MM.1S (cell line): ENCODE results near the gene DNMT3B.

ENCODE experiments used
- DNase-seq: peaks from one replicate; pipeline ENCODE4 v3.0.0-alpha.2; 2015
- H2AFZ ChIP-seq: fragments of 300-600 bp; sonication (generic); 2 replicates; pipeline ENCODE4 v1.6.0; 2016; ENCODE audit warnings: antibody characterized with exemption, low read length
- H3F3A ChIP-seq: fragments of 300-600 bp; sonication (generic); 2 replicates; pipeline ENCODE4 v1.6.1; 2016; ENCODE audit warnings: mild to moderate bottlenecking, antibody characterized with exemption, low read length, moderate library complexity, mixed read lengths; ENCODE audit not compliant: insufficient read depth
- H3K27ac ChIP-seq: fragments of 300-600 bp; sonication (generic); 2 replicates; pipeline ENCODE4 v1.5.1; 2016; ENCODE audit warnings: mild to moderate bottlenecking, low read length
- H3K27me3 ChIP-seq: fragments of 300-600 bp; sonication (generic); replicated peaks from 2 replicates; pipeline ENCODE4 v1.6.0; 2016; ENCODE audit warnings: low read length; ENCODE audit not compliant: insufficient read depth
- H3K36me3 ChIP-seq: fragments of 300-600 bp; sonication (generic); replicated peaks from 2 replicates; pipeline ENCODE4 v1.6.1; 2016; ENCODE audit warnings: mild to moderate bottlenecking, low read length, mixed read lengths; ENCODE audit not compliant: insufficient read depth
- H3K4me1 ChIP-seq: fragments of 300-600 bp; sonication (generic); 2 replicates; pipeline ENCODE4 v1.6.1; 2016; ENCODE audit warnings: low read length, mixed read lengths
- H3K4me2 ChIP-seq: fragments of 300-600 bp; sonication (generic); 2 replicates; pipeline ENCODE4 v1.6.0; 2016; ENCODE audit warnings: low read depth, low read length
- H3K4me3 ChIP-seq: fragments of 300-600 bp; sonication (generic); 2 replicates; pipeline ENCODE4 v1.5.1; 2016; ENCODE audit warnings: low read length, mixed read lengths
- H3K79me2 ChIP-seq: fragments of 300-600 bp; sonication (generic); 2 replicates; pipeline ENCODE4 v1.6.1; 2016; ENCODE audit warnings: mixed run types, low read length, mixed read lengths
- H3K9ac ChIP-seq: fragments of 300-600 bp; sonication (generic); 2 replicates; pipeline ENCODE4 v1.6.1; 2016; ENCODE audit warnings: low read length, mixed read lengths
- H3K9me2 ChIP-seq: fragments of 300-600 bp; sonication (generic); replicated peaks from 2 replicates; pipeline ENCODE4 v1.6.1; 2016; ENCODE audit warnings: mild to moderate bottlenecking, low read length, mixed read lengths; ENCODE audit not compliant: insufficient read depth
- H3K9me3 ChIP-seq: fragments of 300-600 bp; sonication (generic); replicated peaks from 2 replicates; pipeline ENCODE4 v1.6.1; 2016; ENCODE audit warnings: mild to moderate bottlenecking, low read length, mixed read lengths; ENCODE audit not compliant: insufficient read depth
- H4K20me1 ChIP-seq: fragments of 300-600 bp; sonication (generic); 2 replicates; pipeline ENCODE4 v1.6.1; 2016; ENCODE audit warnings: mild to moderate bottlenecking, low read length, moderate library complexity, mixed read lengths; ENCODE audit not compliant: insufficient read depth
- CTCF ChIP-seq: fragments of 300-600 bp; sonication (generic); IDR thresholded peaks from 2 replicates; pipeline ENCODE4 v1.5.1; 2016; ENCODE audit warnings: antibody characterized with exemption, low read length, mixed read lengths
- EZH2 ChIP-seq: fragments of 300-600 bp; sonication (generic); optimal IDR thresholded peaks from 2 replicates; pipeline ENCODE3; 2017; ENCODE audit warnings: low read depth, mild to moderate bottlenecking, antibody characterized with exemption, low read length, mixed read lengths
- EZH2phosphoT487 ChIP-seq: fragments of 300-600 bp; sonication (generic); IDR thresholded peaks from 2 replicates; pipeline ENCODE4 v1.6.1; 2018; ENCODE audit warnings: antibody characterized with exemption, low read length

DNMT3B gene

GRCh38 chr20:32742322-32743236, 19.6 kb upstream of the DNMT3B start:
- Histone ChIP-seq H3K9ac (peak overlapping the region; percentile 86), H3K27ac (peak overlapping the region; percentile 25; the same call in 1 of the 2 replicates), H3F3A (no peaks in the 10 kb centered on the region; the same call in 1 of the 2 replicates), H3K79me2 (peaks cover 51% of the 10 kb centered on the region), H3K9me3 (no peaks in the 10 kb centered on the region), H3K4me3 (peak overlapping the region; percentile 81), H2AFZ (peak overlapping the region; percentile 88), H3K36me3 (no peaks in the 10 kb centered on the region), H3K9me2 (no peaks in the 10 kb centered on the region), H3K27me3 (no peaks in the 10 kb centered on the region), H3K4me2 (peak overlapping the region; percentile 76), H3K4me1 (peaks cover 5% of the 10 kb centered on the region), H4K20me1 (no peaks in the 10 kb centered on the region)
- TF ChIP-seq EZH2phosphoT487 (no peak), CTCF (no peak), EZH2 (no peak)
- no peak for DNase-seq

GRCh38 chr20:32743237-32744112, 18.7 kb upstream of the DNMT3B start, which contains the start of gene COMMD7:
TSS of gene COMMD7 (minus strand) at chr20:32743467. CDS start at chr20:32743391, 76 bp downstream.
- no peak for TF ChIP-seq CTCF
- no peak for TF ChIP-seq EZH2
- no peak for TF ChIP-seq EZH2phosphoT487
- DNase-seq: peak; percentile 86
- peak within 1 kb of the TSS; percentile 81 for H3K4me3 ChIP-seq
- peak within 1 kb of the TSS; percentile 80 for H3K4me2 ChIP-seq
- H3K9me2 ChIP-seq: no peaks in the 10 kb centered on the region
- no peaks in the 10 kb centered on the region for H3K36me3 ChIP-seq
- no peaks in the 10 kb centered on the region; the same call in 1 of the 2 replicates for H3F3A ChIP-seq
- H4K20me1 ChIP-seq: no peaks in the 10 kb centered on the region
- H3K27me3 ChIP-seq: no peaks in the 10 kb centered on the region
- peak within 1 kb of the TSS; percentile 88 for H2AFZ ChIP-seq
- H3K4me1 ChIP-seq: peaks cover 5% of the 10 kb centered on the region
- peak within 1 kb of the TSS; percentile 55; the same call in 1 of the 2 replicates for H3K27ac ChIP-seq
- H3K79me2 ChIP-seq: peaks cover 44% of the 10 kb centered on the region
- H3K9ac ChIP-seq: peak within 1 kb of the TSS; percentile 86
- no peaks in the 10 kb centered on the region for H3K9me3 ChIP-seq

DNA sequence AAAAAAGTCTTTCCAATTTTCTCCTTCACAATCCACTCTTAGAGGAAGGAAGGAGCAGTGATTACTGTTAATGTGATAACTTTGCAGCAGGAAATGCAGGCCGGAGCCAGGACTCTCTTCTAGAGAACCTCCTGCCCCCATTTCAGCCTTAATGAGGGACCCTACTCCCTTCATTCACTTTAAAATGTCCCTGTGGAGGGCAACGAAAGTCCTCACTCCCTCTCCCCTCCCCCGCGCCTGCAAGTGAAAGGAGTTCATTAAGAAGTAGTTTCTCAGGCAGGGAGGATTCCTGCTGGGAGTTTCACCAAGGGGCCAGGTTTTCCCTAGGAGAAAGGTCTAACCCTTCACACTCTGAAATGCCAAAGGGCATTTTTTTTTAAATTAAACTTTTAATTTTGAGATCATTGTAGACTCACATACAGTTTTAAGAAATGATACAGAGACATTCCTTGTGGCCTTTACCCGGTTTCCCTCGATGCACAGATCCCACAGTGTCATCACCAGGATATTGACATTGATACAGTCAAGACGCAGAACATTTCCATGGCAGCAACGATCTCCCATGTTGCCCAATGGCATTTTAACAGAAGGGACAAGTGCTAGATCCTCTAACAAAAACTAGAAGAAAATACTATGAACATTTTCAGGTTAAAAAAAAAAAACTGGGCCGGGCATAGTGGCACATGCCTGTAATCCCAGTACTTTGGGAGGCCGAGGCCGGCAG, 12.1 kb upstream of the DNMT3B start:
- H3K4me2 ChIP-seq: no peak overlapping the region

More for the DNA sequence above, 12.1 kb upstream of the DNMT3B start:
- Histone ChIP-seq H3K27ac (no peak overlapping the region), H3K79me2 (no peaks in the 10 kb centered on the region), H2AFZ (no peak overlapping the region), H3F3A (no peaks in the 10 kb centered on the region), H3K27me3 (no peaks in the 10 kb centered on the region), H3K9me3 (no peaks in the 10 kb centered on the region), H3K4me1 (no peaks in the 10 kb centered on the region), H4K20me1 (no peaks in the 10 kb centered on the region), H3K9ac (no peak overlapping the region), H3K9me2 (no peaks in the 10 kb centered on the region), H3K4me3 (no peak overlapping the region), H3K36me3 (no peaks in the 10 kb centered on the region)
- DNase-seq: no peak
- no peak for TF ChIP-seq CTCF
- TF ChIP-seq EZH2: no peak
- TF ChIP-seq EZH2phosphoT487: no peak
